K562 (cell line): ENCODE measurements around the gene CTF1. TPM values are rescaled to one million over a fixed set of nuclear protein-coding genes. Genes with fewer than 3 reads are reported as not detected.

Experiments used
- CCNT2 ChIP-seq: IDR thresholded peaks from 2 replicates; pipeline ENCODE4 v1.6.1; 2011; ENCODE audit warnings: borderline replicate concordance, low read depth, mild to moderate bottlenecking, moderate library complexity, mixed read lengths, low read length; ENCODE audit not compliant: insufficient read length; ENCODE audit errors: extremely low read depth
- HDAC2 ChIP-seq: fragments of 450-650 bp; IDR thresholded peaks from 2 replicates; pipeline ENCODE4 v1.6.1; 2016; ENCODE audit warnings: mild to moderate bottlenecking
- LCOR ChIP-seq: sonication (generic); formaldehyde crosslinking; IDR thresholded peaks from 2 replicates; pipeline ENCODE4 v1.8.0; 2022; ENCODE audit warnings: mild to moderate bottlenecking, missing genetic modification reagents
- OTX1 ChIP-seq: fragments of 450-650 bp; formaldehyde crosslinking; IDR thresholded peaks from 2 replicates; pipeline ENCODE4 v1.4.0; 2022; ENCODE audit warnings: mild to moderate bottlenecking
- POLR2AphosphoS2 ChIP-seq: IDR thresholded peaks from 2 replicates; pipeline ENCODE4 v1.6.1; 2012; ENCODE audit warnings: low read length, improper control_type of control experiment
- POLR2H ChIP-seq: IDR thresholded peaks from 2 replicates; pipeline ENCODE4 v1.6.1; 2016; ENCODE audit warnings: missing genetic modification characterization, low read depth, mild to moderate bottlenecking, control low read depth, missing compliant biosample characterization, moderate library complexity
- TAF9B ChIP-seq: fragments of 450-650 bp; IDR thresholded peaks from 2 replicates; pipeline ENCODE4 v1.6.1; 2018; ENCODE audit warnings: mild to moderate bottlenecking; ENCODE audit not compliant: partially characterized antibody
- ZNF140 ChIP-seq: fragments of 250-450 bp; sonication (Bioruptor Pico); IDR thresholded peaks from 2 replicates; pipeline ENCODE4 v1.8.0; 2021; ENCODE audit warnings: moderate library complexity, mild to moderate bottlenecking, inconsistent platforms
- ZNF830 ChIP-seq: fragments of 250-450 bp; sonication (Bioruptor Pico); IDR thresholded peaks from 2 replicates; pipeline ENCODE4 v1.5.0; 2021; ENCODE audit warnings: mild to moderate bottlenecking
- polyA plus RNA-seq, 8 experiments: library from polyadenylated mRNA; depleted of rRNA in 4 of 8; stranded (reverse) in 5 of 8; unstranded in 3 of 8; fragments of >200 nt; fragmentation: Nextera tagmentation in 2 of 8; fragmentation: Illumina TruSeq in 1 of 8; extraction: Ambion mirVana in 2 of 8; extraction: Trizol in 1 of 8; gene quantifications; 2 replicates each; pipeline versions ENCODE4 v1.2.1 to v1.2.3, GENCODE V29; 2011 to 2014; ENCODE audit warnings: inconsistent platforms in 1 of 8, missing spikeins in 1 of 8
- total RNA-seq, 7 experiments: library from RNA; depleted of rRNA in 6 of 7; stranded (reverse); fragments of >200 nt in 6 of 7; fragmentation: Illumina TruSeq in 2 of 7; extraction: Trizol in 2 of 7; gene quantifications; 2 replicates each; pipeline versions ENCODE4 v1.2.1 to v1.2.3, GENCODE V29; 2011 to 2021; ENCODE audit warnings: low replicate concordance in 1 of 7
- TF ChIP-seq, protein P1 (sequence below): fragments of 450-650 bp; IDR thresholded peaks from 2 replicates; pipeline ENCODE4 v1.6.1; 2016; ENCODE audit warnings: mild to moderate bottlenecking, moderate library complexity
- TF ChIP-seq, protein P2 (sequence below), 2 experiments: fragments of 450-650 bp; IDR thresholded peaks; 2 replicates each; pipeline ENCODE4 v1.6.1; 2018; ENCODE audit warnings: mild to moderate bottlenecking in 2 of 2, low read depth in 1 of 2; ENCODE audit not compliant: partially characterized antibody in 2 of 2

Gene CTF1
- total and polyA plus RNA-seq, 9 of the 15 experiments (the other 6 are each of a cell fraction or from before 2014, with no cell fraction given): 0.24 to 2.5 (median 0.44) TPM

DNA sequence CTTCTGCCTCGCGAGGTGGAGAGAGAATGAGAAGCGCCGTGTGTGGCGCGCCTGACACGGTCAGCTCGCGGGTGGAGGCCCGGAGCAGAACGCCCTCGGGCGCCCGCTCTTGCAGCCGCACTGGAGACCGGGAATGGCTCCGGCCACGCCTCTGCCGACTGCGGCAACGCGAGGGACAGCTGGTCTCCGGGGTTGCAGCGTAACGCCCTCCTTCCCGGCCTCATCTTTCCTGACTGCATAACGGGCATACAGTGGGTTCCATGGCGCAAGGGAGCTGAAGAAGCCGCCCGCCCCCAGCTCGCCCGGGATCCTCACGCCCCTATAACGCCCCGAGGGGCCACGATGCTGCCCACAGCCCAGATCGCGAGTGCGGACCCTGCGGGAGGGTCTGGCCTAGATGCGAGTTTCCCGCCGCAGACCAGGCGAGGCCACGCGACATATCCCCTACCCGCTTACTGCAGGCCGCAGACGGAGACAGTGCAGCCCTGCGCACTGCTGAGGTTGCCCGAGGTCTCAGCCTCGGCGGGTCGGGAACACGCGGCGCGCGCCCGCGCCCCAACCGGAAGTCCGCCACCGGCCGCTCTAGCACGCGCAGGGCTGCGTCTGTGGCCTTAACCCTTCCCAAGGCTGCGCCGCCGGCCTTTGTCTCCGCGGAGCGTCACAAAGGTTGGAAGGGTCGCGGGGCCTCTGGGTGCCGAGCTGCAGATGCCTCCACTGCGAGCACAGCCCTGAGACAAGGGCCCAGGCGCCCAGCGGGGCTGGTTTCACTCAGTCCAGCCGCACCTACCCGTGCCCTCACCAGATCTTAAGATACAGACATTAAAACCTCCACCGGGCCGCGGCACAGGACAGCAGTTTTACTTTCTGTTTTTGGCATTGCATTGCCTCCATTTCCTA, 21.3 kb upstream of the CTF1 start (continued):
- TF ChIP-seq, protein P1, sequence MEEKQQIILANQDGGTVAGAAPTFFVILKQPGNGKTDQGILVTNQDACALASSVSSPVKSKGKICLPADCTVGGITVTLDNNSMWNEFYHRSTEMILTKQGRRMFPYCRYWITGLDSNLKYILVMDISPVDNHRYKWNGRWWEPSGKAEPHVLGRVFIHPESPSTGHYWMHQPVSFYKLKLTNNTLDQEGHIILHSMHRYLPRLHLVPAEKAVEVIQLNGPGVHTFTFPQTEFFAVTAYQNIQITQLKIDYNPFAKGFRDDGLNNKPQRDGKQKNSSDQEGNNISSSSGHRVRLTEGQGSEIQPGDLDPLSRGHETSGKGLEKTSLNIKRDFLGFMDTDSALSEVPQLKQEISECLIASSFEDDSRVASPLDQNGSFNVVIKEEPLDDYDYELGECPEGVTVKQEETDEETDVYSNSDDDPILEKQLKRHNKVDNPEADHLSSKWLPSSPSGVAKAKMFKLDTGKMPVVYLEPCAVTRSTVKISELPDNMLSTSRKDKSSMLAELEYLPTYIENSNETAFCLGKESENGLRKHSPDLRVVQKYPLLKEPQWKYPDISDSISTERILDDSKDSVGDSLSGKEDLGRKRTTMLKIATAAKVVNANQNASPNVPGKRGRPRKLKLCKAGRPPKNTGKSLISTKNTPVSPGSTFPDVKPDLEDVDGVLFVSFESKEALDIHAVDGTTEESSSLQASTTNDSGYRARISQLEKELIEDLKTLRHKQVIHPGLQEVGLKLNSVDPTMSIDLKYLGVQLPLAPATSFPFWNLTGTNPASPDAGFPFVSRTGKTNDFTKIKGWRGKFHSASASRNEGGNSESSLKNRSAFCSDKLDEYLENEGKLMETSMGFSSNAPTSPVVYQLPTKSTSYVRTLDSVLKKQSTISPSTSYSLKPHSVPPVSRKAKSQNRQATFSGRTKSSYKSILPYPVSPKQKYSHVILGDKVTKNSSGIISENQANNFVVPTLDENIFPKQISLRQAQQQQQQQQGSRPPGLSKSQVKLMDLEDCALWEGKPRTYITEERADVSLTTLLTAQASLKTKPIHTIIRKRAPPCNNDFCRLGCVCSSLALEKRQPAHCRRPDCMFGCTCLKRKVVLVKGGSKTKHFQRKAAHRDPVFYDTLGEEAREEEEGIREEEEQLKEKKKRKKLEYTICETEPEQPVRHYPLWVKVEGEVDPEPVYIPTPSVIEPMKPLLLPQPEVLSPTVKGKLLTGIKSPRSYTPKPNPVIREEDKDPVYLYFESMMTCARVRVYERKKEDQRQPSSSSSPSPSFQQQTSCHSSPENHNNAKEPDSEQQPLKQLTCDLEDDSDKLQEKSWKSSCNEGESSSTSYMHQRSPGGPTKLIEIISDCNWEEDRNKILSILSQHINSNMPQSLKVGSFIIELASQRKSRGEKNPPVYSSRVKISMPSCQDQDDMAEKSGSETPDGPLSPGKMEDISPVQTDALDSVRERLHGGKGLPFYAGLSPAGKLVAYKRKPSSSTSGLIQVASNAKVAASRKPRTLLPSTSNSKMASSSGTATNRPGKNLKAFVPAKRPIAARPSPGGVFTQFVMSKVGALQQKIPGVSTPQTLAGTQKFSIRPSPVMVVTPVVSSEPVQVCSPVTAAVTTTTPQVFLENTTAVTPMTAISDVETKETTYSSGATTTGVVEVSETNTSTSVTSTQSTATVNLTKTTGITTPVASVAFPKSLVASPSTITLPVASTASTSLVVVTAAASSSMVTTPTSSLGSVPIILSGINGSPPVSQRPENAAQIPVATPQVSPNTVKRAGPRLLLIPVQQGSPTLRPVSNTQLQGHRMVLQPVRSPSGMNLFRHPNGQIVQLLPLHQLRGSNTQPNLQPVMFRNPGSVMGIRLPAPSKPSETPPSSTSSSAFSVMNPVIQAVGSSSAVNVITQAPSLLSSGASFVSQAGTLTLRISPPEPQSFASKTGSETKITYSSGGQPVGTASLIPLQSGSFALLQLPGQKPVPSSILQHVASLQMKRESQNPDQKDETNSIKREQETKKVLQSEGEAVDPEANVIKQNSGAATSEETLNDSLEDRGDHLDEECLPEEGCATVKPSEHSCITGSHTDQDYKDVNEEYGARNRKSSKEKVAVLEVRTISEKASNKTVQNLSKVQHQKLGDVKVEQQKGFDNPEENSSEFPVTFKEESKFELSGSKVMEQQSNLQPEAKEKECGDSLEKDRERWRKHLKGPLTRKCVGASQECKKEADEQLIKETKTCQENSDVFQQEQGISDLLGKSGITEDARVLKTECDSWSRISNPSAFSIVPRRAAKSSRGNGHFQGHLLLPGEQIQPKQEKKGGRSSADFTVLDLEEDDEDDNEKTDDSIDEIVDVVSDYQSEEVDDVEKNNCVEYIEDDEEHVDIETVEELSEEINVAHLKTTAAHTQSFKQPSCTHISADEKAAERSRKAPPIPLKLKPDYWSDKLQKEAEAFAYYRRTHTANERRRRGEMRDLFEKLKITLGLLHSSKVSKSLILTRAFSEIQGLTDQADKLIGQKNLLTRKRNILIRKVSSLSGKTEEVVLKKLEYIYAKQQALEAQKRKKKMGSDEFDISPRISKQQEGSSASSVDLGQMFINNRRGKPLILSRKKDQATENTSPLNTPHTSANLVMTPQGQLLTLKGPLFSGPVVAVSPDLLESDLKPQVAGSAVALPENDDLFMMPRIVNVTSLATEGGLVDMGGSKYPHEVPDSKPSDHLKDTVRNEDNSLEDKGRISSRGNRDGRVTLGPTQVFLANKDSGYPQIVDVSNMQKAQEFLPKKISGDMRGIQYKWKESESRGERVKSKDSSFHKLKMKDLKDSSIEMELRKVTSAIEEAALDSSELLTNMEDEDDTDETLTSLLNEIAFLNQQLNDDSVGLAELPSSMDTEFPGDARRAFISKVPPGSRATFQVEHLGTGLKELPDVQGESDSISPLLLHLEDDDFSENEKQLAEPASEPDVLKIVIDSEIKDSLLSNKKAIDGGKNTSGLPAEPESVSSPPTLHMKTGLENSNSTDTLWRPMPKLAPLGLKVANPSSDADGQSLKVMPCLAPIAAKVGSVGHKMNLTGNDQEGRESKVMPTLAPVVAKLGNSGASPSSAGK: peak; percentile 89
- TF ChIP-seq, protein P2, sequence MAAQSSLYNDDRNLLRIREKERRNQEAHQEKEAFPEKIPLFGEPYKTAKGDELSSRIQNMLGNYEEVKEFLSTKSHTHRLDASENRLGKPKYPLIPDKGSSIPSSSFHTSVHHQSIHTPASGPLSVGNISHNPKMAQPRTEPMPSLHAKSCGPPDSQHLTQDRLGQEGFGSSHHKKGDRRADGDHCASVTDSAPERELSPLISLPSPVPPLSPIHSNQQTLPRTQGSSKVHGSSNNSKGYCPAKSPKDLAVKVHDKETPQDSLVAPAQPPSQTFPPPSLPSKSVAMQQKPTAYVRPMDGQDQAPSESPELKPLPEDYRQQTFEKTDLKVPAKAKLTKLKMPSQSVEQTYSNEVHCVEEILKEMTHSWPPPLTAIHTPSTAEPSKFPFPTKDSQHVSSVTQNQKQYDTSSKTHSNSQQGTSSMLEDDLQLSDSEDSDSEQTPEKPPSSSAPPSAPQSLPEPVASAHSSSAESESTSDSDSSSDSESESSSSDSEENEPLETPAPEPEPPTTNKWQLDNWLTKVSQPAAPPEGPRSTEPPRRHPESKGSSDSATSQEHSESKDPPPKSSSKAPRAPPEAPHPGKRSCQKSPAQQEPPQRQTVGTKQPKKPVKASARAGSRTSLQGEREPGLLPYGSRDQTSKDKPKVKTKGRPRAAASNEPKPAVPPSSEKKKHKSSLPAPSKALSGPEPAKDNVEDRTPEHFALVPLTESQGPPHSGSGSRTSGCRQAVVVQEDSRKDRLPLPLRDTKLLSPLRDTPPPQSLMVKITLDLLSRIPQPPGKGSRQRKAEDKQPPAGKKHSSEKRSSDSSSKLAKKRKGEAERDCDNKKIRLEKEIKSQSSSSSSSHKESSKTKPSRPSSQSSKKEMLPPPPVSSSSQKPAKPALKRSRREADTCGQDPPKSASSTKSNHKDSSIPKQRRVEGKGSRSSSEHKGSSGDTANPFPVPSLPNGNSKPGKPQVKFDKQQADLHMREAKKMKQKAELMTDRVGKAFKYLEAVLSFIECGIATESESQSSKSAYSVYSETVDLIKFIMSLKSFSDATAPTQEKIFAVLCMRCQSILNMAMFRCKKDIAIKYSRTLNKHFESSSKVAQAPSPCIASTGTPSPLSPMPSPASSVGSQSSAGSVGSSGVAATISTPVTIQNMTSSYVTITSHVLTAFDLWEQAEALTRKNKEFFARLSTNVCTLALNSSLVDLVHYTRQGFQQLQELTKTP (IDR thresholded peaks at IDR 0.05; ENCODE audit: low read depth in 1 of 2, partially characterized antibody in 2 of 2): peak in 1 of 2 experiments; percentile 3
- TF ChIP-seq HDAC2: 0 out of 2 replicates have a peak, but pooled peaks have one; percentile 79
- 0 out of 2 replicates have a peak, but pooled peaks have one; percentile 66 for TF ChIP-seq OTX1 (CRISPR knock-in tag)
- TF ChIP-seq POLR2AphosphoS2: peak; percentile 58; the same call in 1 of the 2 replicates
- TF ChIP-seq ZNF830 (CRISPR knock-in tag): peak; percentile 73; the same call in 1 of the 2 replicates
- TF ChIP-seq ZNF140 (CRISPR knock-in tag): no peak
- peak; percentile 90 for TF ChIP-seq TAF9B
- TF ChIP-seq POLR2H (tag): peak; percentile 85
- peak; percentile 95 for TF ChIP-seq CCNT2
- peak; percentile 87 for TF ChIP-seq LCOR
